Erythroblast (primary cell): ENCODE results near the gene OR5AN1.

Source experiments
- GATA1 ChIP-seq: IDR thresholded peaks from 2 replicates; pipeline ENCODE4 v1.6.1; 2011; ENCODE audit warnings: low read depth, mild to moderate bottlenecking, control low read depth, low read length, moderate library complexity
- POLR2A ChIP-seq: IDR thresholded peaks from 2 replicates; pipeline ENCODE4 v1.6.1; 2011; ENCODE audit warnings: mild to moderate bottlenecking, low read length

DNA sequence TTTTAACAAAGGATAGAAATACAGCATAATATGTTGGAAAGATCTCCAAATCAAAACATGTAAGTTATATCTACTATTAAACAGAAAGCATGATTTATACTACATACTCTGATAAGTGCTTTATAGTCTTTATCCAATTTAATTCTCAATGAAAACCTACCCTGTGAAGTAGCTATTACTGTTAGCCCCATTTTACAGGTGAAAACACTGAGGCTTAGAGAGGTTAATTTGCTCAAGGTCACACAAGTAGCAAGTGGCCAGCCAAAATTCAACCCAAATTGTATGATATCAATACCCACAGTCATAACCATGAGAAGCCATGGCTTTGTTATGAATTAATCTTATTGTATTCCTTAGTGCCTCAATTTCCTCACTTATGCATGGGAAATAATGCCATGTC is 675 bp upstream of the OR5AN1 start:
- TF ChIP-seq POLR2A (no peak), GATA1 (no peak)
